Right lung (tissue), 5 donors: Measurements from ENCODE around the gene TBKBP1. TPM values are rescaled to one million over a fixed set of nuclear protein-coding genes. Genes with fewer than 3 reads are reported as not detected.
"Not testable (repeated sequence)": the region's sequence is repeated elsewhere in the genome, so short reads cannot be mapped to it uniquely, and the experiment has no call there.

Experiments
- DNase-seq, 2 donors: peaks; one replicate each; pipeline ENCODE4 v3.0.0-alpha.2; 2013
- polyA plus RNA-seq, 5 donors: library from polyadenylated mRNA; unstranded; fragments of 120-200 nt; gene quantifications; one replicate each; pipeline versions ENCODE4 v1.2.1 to v1.2.3, GENCODE V29; 2013; ENCODE audit warnings: inconsistent platforms in 1 of 5, low replicate concordance in 1 of 5; ENCODE audit not compliant: insufficient read length in 5 of 5, insufficient read depth in 1 of 5

The TBKBP1 gene
- polyA plus RNA-seq, 5 donors = 19.4 to 32.4 (median 29.4) TPM

DNA sequence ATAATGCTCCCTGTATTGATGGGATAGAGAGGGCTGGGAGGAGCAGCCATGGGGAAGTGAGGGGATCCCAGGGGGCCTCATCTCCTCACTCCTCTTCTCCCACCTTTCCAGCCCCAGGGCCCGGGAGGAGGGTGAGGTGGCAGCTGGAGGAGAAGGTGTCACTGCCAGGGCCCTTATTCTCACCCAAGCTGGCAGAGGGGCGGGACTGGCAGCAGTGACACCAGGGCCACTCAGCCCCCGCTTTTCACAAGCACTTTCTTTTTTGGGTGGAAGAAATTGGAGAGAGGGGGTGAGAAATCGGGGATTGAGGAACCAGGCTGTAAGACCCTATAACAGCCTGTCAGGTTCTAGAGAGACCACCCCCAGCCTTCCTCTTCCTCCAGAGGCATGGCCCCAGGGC, 36.7 kb downstream of the TBKBP1 start:
- DNase-seq = no peak

DNA sequence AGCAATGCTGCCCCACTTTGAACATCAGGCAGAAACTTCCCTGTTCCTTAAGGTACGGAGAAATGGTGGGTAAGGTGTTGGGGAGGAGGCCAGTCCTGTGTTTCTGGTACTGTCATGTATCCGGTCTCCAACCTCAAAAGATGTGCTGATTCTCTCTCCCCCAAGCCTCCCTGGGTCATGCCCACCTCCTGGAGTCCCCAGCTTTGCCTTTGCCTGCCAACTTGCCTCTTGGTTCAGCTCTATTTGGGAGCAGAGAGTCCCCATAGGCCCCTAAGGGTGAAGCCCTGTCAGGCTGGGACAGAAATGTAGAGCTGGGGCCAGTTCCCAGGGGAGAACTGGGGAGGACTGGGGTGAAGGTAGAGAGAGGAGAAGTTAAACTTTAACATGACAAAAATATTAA, 37.4 kb downstream of the TBKBP1 start:
- DNase-seq = no peak

DNA sequence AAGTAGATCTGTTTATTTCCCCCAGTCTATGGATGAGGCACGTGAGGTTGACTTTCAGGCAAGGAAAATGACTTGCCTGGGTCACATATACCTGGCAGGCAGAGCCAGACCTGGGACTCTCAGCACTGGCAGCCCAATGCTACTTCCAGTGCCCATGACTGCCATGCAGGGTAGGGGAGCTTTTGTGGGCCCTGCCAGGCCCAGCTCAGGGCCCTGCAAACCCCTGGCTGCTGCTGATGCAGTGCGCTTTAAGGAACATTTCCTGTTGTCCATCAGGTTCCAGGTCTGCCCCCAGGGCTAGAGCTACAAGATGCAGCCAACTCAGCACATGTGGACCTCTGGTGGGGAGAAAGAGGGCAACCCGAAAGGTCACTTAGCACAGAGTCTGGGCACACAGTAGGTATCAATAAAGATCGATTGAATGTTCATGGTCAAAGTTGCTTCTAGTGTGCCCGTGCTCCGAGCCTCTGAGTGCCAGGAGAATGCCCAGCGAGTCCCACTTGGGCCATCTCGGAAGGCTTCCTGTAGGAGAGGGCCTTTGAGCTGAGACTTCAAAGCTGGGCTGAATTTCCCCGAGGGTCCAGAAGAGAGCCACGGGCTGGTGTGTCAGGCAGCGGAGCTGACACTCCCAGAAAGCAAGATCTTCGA, 38.6 kb downstream of the TBKBP1 start:
- DNase-seq = no peak

DNA sequence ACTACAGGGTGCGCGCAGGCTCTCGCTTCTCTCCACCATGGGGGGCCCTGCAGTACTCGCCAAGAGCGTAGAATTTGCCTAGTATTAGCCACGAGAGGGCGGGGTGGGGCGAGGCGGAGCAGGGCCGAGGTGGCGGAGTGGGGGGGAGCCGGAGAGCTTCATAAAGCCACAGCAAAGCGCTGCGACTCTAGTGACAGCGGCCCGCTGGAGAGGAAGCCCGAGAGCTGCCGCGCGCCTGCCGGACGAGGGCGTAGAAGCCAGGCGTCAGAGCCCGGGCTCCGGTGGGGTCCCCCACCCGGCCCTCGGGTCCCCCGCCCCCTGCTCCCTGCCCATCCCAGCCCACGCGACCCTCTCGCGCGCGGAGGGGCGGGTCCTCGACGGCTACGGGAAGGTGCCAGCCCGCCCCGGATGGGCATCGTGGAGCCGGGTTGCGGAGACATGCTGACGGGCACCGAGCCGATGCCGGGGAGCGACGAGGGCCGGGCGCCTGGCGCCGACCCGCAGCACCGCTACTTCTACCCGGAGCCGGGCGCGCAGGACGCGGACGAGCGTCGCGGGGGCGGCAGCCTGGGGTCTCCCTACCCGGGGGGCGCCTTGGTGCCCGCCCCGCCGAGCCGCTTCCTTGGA, 39.2 kb downstream of the TBKBP1 start, which contains the start of gene TBX21:
TBX21 (plus strand) TSS at position 190 of the 627 bp plus-strand sequence; CDS start at position 409, 219 bp downstream.
- DNase-seq = peak; percentile 25 to 32

DNA sequence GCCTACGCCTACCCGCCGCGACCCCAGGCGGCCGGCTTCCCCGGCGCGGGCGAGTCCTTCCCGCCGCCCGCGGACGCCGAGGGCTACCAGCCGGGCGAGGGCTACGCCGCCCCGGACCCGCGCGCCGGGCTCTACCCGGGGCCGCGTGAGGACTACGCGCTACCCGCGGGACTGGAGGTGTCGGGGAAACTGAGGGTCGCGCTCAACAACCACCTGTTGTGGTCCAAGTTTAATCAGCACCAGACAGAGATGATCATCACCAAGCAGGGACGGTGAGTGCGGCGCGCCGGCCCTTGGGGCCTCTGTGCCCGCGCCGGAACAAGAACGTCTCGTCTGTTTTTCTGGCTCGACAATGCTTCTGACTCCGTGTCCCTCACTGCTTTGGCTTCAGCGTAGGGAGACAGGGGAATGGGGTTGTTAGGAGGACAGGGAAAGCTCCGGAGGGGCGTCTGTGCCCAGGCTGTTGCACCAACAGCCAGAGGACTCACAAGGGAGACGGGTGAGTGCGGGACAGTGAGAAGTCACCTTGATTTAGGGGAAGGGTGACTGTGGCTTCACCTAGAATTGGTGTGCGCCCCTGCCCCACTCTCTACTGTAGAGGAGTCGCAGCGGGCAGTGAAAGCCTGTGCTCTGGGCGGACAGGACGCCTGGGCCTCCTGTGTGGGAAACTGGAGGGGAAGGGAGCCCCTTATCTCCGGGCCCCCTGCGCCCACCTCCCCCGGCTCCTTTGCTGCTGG, 39.9 kb downstream of the TBKBP1 start:
- no peak for DNase-seq

DNA sequence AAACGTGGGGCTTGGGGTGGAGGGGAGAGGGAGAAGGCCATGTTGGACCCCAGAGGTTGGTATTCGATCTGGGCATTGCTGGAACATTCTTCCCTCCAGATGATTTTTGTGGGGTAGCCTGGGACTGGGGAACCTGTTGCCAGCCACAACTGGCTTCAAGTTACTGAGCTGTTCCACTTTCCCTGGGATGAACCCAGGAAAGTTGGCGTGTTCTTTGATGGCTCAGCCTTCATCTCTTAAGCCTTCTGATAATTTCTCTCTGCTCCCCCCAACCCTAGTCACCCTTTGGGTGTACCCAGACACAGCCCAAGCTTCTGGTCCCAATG, 41.1 kb downstream of the TBKBP1 start:
- no peak for DNase-seq

DNA sequence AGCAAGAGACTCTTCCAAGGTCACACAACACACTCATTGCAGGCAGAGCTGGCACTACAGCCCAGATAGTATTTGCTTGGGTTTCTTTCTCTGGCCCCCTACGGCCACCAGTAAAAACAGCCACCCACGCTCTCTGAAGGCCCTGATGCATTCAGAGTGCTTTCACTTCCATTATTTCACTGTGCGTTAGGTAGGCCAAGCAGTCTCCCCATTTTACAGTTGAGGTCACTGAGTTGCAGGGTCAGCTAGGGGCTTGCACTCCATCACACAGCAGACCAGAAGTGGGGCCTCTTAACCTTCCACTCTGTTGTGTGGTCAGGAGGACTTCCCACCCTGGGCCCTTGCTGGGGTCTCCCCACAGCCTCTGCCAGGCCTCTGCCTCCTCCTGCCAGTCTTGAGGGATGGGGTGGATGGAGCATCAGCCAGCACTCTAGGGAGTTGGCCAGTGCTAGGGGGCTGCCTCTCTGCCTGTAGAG, 41.6 kb downstream of the TBKBP1 start:
- DNase-seq = no peak

DNA sequence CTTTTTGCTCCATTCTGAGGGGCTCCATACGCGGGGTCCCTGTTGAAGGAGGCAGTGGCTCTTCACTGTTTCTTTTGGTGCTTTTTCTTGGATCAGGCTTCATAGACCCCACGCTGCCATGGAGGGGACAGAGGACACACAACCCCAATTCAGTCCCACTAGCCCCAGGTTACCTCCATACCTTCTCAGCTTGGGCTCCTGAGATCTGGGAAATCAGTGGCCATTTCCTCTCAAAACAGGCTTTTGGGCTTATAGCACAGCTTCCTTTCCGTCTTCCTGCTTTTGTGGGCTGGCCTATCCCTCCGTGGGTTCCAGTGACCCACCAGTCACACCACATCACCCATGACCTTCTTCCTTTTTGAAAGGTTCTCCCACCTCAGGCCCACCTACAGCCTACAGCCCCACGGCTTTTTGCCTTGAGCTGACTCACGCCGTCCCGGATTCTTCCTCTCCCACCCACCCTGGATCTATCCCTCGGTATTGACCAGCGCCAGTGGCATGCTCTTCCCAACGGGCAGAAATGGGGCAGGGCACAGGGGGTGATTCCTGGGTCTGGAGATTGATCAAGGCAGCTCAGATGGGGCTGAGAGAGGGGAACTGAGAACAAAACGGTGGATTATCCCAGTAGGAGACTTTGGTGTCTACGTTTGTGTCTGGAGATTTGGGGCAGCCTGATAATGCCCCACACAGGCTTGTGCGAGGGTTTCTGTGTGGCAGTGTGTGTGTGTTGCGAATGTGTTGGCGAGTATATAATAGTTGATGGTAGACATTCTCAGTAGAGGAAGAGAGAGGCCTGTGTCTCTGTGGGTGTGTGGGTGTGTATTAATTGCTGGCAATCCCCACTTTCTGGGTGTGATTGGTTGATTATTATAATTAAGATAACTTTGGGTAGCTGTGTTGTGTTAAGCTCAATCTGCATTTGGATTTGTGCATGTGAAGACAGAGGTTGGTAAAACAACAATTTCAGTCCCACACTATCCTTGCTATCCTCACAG, 42.8 kb downstream of the TBKBP1 start:
- no peak for DNase-seq

DNA sequence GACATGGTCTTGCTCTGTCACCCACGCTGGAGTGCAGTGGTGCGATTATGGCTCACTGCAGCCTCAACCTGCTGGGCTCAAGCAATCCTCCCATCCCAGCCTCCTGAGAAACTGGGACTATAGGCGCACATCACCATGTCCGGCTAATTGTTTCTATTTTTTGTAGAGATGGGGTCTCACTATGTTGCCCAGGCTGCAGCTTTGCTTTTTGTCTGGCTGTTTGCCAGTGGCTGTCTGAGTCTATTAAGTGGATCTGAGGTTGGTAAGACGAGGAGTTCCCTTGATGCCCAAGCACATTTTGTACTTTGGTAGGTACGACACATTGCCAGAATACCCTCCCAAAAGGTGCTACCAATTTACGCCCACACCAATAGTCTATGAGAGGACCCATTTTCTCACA, 44.2 kb downstream of the TBKBP1 start:
- DNase-seq = no peak

DNA sequence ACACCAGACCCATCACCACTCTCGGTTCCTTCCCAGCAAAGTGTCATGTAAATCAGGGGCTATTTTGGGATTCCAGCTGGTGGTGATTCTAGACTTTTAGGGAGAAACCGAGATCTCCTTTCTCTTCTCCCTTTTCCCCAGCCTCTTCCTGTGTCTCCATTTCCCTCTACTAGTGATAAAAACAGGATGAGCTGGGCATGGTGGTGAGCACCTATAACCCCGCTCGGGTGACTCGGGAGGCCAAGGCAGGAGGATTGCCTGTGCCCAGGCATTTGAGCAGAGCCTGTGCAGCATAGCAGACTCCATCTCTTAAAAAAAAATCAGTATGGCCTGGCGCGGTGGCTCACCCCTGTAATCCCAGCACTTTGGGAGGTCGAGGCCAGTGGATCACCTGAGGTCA, 45.2 kb downstream of the TBKBP1 start:
- no peak for DNase-seq

DNA sequence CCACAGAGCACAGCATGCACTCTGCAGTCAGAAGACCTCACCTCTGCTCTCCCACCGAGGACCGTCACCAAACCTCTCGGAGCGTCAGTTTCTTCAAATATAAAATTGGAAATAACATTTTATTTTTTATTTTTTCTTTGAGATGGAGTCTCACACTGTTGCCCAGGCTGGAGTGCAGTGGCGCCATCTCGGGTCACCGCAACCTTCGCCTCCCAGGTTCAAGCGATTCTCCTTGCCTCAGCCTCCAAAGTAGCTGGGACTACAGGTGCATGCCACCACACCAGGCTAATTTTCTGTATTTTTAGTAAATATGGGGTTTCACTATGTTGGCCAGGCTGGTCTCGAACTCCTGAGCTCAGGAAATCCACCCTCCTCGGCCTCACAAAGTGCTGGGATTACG, 46.0 kb downstream of the TBKBP1 start:
- DNase-seq = not testable (repeated sequence)

DNA sequence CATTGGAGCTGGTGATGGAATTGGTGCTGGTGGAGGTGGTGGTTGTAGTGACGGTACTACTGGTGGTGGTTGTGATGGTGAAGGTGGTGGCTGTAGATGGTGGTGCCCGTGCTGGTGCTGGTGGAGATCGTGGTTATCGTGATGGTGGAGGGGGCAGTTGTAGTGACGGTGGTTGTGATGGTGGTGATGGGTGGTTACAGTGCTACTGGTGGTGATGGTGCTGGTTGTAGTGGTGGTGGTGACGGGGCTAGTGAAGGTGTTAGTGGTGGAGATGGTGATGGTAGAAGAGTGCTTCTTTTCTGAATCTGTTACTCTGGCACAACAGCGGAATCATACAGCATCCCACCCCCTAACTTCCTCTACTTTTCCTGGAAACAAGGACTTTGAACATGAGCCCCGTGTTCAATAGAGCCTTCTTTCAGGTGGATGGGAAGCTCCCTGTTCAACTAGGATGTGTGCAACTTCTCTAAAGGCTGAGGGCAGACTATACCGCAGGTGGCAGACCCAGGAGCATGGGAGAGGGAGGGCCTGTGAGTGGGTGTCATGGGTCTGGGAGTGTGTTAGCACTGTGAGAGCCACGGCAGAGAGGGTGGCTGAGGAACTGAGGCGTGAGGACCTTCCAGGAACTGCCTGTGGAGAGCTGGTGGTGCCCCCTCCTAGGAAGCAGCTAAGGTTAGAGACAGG, 47.3 kb downstream of the TBKBP1 start:
- no peak for DNase-seq

DNA sequence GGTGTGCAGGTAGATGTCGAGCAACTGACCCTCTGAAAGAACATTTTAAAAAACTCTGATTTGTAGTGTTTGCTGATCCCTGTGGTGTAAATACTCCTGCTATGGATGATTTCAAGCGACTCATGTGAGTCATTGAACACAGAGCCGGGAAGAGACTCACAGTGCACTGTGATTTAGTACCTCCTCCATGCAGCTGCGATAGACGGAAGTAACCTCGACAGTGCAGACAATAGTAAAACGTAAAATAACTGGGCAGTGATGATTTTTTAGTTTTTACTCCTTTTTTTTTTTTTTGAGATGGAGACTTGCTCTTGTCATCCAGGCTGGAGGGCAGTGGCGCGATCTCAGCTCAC, 47.8 kb downstream of the TBKBP1 start:
- no peak for DNase-seq

DNA sequence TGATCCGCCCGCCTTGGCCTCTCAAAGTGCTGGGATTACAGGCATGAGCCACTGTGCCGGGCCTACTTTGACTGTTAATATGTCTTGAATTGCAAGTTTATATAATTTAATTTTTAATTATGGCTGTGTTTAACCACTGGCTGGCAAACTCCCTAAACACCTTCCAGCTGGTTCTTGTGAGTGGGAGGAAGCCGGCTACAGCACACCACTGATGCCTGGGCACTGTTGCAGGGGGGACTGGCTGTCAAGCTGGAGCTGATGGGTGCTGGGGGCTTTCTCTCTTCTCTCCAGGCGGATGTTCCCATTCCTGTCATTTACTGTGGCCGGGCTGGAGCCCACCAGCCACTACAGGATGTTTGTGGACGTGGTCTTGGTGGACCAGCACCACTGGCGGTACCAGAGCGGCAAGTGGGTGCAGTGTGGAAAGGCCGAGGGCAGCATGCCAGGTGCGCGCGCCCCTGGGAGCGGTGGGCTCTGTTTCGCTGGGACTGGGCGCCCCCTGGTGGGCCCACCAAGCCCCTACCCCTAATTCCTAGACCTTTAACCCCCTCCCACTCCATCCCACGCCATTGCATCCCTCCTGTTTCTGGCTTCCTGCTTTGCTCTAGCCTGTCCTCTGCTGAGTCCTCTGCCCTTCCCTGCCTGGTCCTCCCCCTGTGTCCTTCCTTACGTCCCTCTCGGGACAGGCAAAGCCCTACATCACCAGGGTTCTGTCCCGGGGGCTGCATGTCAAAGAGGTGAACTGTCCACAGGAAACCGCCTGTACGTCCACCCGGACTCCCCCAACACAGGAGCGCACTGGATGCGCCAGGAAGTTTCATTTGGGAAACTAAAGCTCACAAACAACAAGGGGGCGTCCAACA, 48.6 kb downstream of the TBKBP1 start:
- DNase-seq = no peak

DNA sequence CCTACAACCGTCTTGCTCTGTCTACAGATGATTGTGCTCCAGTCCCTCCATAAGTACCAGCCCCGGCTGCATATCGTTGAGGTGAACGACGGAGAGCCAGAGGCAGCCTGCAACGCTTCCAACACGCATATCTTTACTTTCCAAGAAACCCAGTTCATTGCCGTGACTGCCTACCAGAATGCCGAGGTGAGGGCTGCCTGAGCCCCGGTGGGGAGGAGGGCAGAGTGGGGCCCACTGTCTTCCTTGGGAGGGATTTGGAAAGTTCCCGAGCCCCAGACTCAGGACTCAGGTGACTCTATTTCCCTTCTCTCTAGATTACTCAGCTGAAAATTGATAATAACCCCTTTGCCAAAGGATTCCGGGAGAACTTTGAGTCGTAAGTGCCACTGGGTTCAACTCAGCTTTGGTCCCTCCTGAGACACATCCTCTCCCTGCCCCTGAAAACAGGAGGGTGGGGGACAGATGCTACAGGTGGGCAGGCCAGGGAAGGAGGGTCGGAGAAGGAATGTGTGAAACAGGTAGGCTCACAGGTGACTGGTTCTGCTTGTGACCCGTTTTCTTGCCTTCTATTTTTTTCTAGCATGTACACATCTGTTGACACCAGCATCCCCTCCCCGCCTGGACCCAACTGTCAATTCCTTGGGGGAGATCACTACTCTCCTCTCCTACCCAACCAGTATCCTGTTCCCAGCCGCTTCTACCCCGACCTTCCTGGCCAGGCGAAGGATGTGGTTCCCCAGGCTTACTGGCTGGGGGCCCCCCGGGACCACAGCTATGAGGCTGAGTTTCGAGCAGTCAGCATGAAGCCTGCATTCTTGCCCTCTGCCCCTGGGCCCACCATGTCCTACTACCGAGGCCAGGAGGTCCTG, 50.4 kb downstream of the TBKBP1 start:
- no peak for DNase-seq

DNA sequence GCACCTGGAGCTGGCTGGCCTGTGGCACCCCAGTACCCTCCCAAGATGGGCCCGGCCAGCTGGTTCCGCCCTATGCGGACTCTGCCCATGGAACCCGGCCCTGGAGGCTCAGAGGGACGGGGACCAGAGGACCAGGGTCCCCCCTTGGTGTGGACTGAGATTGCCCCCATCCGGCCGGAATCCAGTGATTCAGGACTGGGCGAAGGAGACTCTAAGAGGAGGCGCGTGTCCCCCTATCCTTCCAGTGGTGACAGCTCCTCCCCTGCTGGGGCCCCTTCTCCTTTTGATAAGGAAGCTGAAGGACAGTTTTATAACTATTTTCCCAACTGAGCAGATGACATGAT, 51.0 kb downstream of the TBKBP1 start:
- no peak for DNase-seq

DNA sequence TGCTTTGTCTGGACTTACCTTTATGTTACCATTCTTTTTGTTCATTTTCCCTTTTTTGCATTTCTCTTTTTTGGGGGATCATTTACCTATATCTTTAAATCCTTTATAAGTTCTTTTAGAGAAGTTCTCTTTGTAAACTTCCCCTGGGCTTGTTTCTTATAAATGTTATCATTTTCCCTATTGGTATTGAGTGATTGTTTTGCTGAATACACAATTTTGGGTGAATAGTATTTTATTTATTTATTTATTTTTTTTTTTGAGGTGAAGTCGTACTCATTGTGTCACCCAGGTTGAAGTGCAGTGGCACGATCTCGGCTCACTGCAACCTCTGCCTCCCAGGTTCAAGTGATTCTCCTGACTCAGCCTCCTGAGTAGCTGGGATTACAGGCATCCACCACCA, 57.5 kb downstream of the TBKBP1 start:
- no peak for DNase-seq

DNA sequence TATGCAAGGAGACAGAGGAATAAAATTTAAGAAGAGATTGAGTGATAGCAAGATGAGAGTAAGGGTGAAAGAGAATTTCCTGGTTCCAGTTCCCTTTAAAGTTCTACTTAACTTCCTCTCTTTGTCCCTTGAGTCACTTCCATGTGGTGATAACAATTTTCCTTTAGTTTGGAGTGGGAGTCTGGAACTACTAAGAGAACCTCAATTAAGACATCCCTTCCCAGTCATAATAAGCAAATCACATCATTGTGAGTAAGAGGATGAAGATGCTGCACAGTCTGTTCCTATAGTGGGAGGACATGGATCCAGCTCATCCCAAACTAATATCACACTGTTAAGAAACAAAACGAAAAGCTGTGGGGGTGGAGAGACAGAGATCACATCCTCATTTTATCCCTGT, 63.4 kb downstream of the TBKBP1 start:
- DNase-seq = no peak

DNA sequence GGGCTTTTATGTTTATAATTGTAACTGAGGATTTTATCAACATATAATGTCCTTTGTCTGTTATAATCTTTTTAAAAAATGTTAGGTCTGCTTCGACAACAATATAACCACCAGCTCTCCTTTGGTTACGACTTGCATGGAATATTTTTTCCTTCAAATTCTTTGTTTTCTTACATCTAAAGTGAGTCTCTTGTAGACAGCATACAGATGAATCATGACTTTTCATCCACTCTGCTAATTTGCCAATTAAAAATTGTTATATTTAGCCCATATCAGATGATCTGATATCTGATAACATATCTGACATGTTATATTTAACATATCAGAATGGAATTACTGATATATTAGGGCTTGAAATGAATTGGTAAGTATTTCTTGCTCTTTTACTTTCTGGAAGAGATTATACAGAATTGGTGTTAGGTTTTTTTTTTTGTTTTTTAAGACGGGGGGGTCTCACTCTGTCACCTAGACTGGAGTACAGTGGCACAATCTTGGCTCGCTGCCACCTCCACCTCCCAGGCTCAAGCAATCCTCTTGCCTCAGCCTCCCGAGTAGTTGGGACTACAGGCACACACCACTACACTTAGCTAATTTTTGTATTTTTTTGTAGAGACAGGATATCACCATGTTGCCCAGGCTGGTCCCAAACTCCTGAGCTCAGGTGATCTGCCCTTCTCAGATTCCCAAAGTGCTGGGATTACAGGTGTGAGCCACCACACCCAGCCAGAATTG, 66.6 kb downstream of the TBKBP1 start:
- no peak for DNase-seq
